ENCODE measurements around the gene COTL1. TPM values are rescaled to one million over a fixed set of nuclear protein-coding genes. Genes with fewer than 3 reads are reported as not detected.

Gene COTL1
- total and polyA plus RNA-seq, 12 donors, result 20.1 to 93.8 (median 54.3) TPM

- no peak for DNase-seq
- TF ChIP-seq POLR2A (IDR thresholded peaks at IDR 0.05) (no peak), CTCF (IDR thresholded peaks at IDR 0.05) (no peak)
- H3K4me3 ChIP-seq, result no peak overlapping the region
- no peaks in the 10 kb centered on the region for H3K27me3 ChIP-seq
- 70 to 90% (median 84%) methylated on average over 3 to 5 of the region's 5 CpGs for WGBS, 4 donors
- intact Hi-C loops (cut with DNase I), result no loop called here
- no peaks in the 10 kb centered on the region for H3K4me1 ChIP-seq (replicated peaks in 1 of 2)
- no peaks in the 10 kb centered on the region for H3K36me3 ChIP-seq (replicated peaks in 1 of 2)
- H3K9me3 ChIP-seq (replicated peaks in 1 of 3), result no peaks in the 10 kb centered on the region
- no peak overlapping the region for H3K27ac ChIP-seq
Measured at GRCh38 chr16:84572096-84572495, 45.8 kb downstream of the COTL1 start.

- TF ChIP-seq CTCF (IDR thresholded peaks at IDR 0.05) (no peak), POLR2A (IDR thresholded peaks at IDR 0.05) (no peak)
- WGBS, 4 donors, result 88 to 96% (median 95%) methylated on average over 8 to 13 of the region's 13 CpGs
- Histone ChIP-seq H3K4me3 (no peak overlapping the region), H3K36me3 (replicated peaks in 1 of 2) (peaks cover 0 to 1% of the 10 kb centered on the region in 2 donors), H3K27ac (no peak overlapping the region), H3K27me3 (no peaks in the 10 kb centered on the region), H3K4me1 (replicated peaks in 1 of 2) (no peaks in the 10 kb centered on the region), H3K9me3 (replicated peaks in 1 of 3) (no peaks in the 10 kb centered on the region)
- DNase-seq, result no peak
- intact Hi-C loops (cut with DNase I), result no loop called here
Measured at GRCh38 chr16:84571506-84571905, 46.4 kb downstream of the COTL1 start.

- peaks cover 0 to 8% of the 10 kb centered on the region in 2 donors for H3K36me3 ChIP-seq (replicated peaks in 1 of 2)
- intact Hi-C loops (cut with DNase I), result no loop called here
- H3K4me3 ChIP-seq, result no peak overlapping the region
- no peaks in the 10 kb centered on the region for H3K4me1 ChIP-seq (replicated peaks in 1 of 2)
- DNase-seq, result no peak
- TF ChIP-seq POLR2A (IDR thresholded peaks at IDR 0.05), result no peak
- H3K27ac ChIP-seq, result no peak overlapping the region
- no peaks in the 10 kb centered on the region for H3K27me3 ChIP-seq
- WGBS, 4 donors, result 90 to 95% (median 92%) methylated on average over 4 to 14 of the region's 14 CpGs
- H3K9me3 ChIP-seq (replicated peaks in 1 of 3), result no peaks in the 10 kb centered on the region
Measured at GRCh38 chr16:84570739-84571403, 47.0 kb downstream of the COTL1 start.

GRCh38 chr16:84569382-84569987, 48.4 kb downstream of the COTL1 start:
- no peak overlapping the region for H3K4me3 ChIP-seq
- intact Hi-C loops (cut with DNase I), result no loop called here
- no peak for TF ChIP-seq CTCF (IDR thresholded peaks at IDR 0.05)
- no peak for TF ChIP-seq POLR2A (IDR thresholded peaks at IDR 0.05)
- H3K27ac ChIP-seq, result no peak overlapping the region
- H3K9me3 ChIP-seq (replicated peaks in 1 of 3), result no peaks in the 10 kb centered on the region
- no peaks in the 10 kb centered on the region for H3K4me1 ChIP-seq (replicated peaks in 1 of 2)
- no peaks in the 10 kb centered on the region for H3K27me3 ChIP-seq
- peaks cover 0 to 11% of the 10 kb centered on the region in 2 donors for H3K36me3 ChIP-seq (replicated peaks in 1 of 2)
- DNase-seq, result no peak
- 64 to 77% (median 71%) methylated on average over 9 of the region's 9 CpGs for WGBS, 4 donors

GRCh38 chr16:84568066-84568465, 49.8 kb downstream of the COTL1 start:
- no peaks in the 10 kb centered on the region for H3K4me1 ChIP-seq (replicated peaks in 1 of 2)
- no peak for DNase-seq
- no peak overlapping the region for H3K4me3 ChIP-seq
- intact Hi-C loops (cut with DNase I), result no loop called here
- no peaks in the 10 kb centered on the region for H3K27me3 ChIP-seq
- H3K27ac ChIP-seq, result no peak overlapping the region
- H3K36me3 ChIP-seq (replicated peaks in 1 of 2), result peaks cover 0 to 11% of the 10 kb centered on the region in 2 donors
- WGBS, 4 donors, result 80 to 90% (median 90%) methylated on average over 9 of the region's 9 CpGs
- no peaks in the 10 kb centered on the region for H3K9me3 ChIP-seq (replicated peaks in 1 of 3)
- TF ChIP-seq POLR2A (IDR thresholded peaks at IDR 0.05), result no peak
- TF ChIP-seq CTCF (IDR thresholded peaks at IDR 0.05), result no peak

Measured in adrenal gland (tissue), 12 donors.